Astrocyte (in vitro differentiated cells and primary cell): ENCODE measurements around the gene PARM1. TPM values are rescaled to one million over a fixed set of nuclear protein-coding genes. Genes with fewer than 3 reads are reported as not detected.

Experiments
- DNase-seq: peaks from one replicate; pipeline ENCODE4 v3.0.0-alpha.2; 2010; ENCODE audit warnings: low read depth
- FAIRE-seq: peaks from 2 replicates; lab custom pipeline; 2011; peaks lifted over from hg19 to GRCh38; lab: Jason Lieb, UNC
- H2AFZ ChIP-seq: 2 replicates; pipeline ENCODE4 v1.6.0; 2012; ENCODE audit warnings: low read depth, low read length, inconsistent platforms
- H3K27ac ChIP-seq: 2 replicates; pipeline ENCODE4 v1.5.1; 2011; ENCODE audit warnings: low read depth, low read length, inconsistent platforms
- H3K27me3 ChIP-seq: 2 replicates; pipeline ENCODE4 v1.6.0; 2011; ENCODE audit warnings: low read length, inconsistent platforms; ENCODE audit not compliant: insufficient read depth
- H3K36me3 ChIP-seq: 2 replicates; pipeline ENCODE4 v1.5.1; 2011; ENCODE audit warnings: low read length, inconsistent platforms; ENCODE audit not compliant: insufficient read depth
- H3K4me1 ChIP-seq: 2 replicates; pipeline ENCODE4 v1.5.1; 2011; ENCODE audit warnings: low read length, inconsistent platforms; ENCODE audit not compliant: insufficient read depth
- H3K4me2 ChIP-seq: 2 replicates; pipeline ENCODE4 v1.6.0; 2012; ENCODE audit warnings: low read length, inconsistent platforms
- H3K4me3 ChIP-seq: 2 replicates; pipeline ENCODE4 v1.5.1; 2011; ENCODE audit warnings: low read depth, mild to moderate bottlenecking, low read length, inconsistent platforms; ENCODE audit not compliant: insufficient read depth
- H3K79me2 ChIP-seq: 2 replicates; pipeline ENCODE4 v1.6.0; 2012; ENCODE audit warnings: mild to moderate bottlenecking, low read length, inconsistent platforms; ENCODE audit not compliant: insufficient read depth
- H3K9ac ChIP-seq: 2 replicates; pipeline ENCODE4 v1.6.0; 2012; ENCODE audit warnings: mild to moderate bottlenecking, low read length, inconsistent platforms
- H3K9me3 ChIP-seq: 2 replicates; pipeline ENCODE4 v1.5.1; 2012; ENCODE audit warnings: low read depth, mild to moderate bottlenecking, low read length, inconsistent platforms; ENCODE audit not compliant: insufficient read depth
- H4K20me1 ChIP-seq: 2 replicates; pipeline ENCODE4 v1.6.0; 2012; ENCODE audit warnings: low read length, inconsistent platforms; ENCODE audit not compliant: insufficient read depth
- H3K27ac Mint-ChIP-seq: one replicate; pipeline ENCODE4 v1.8.0; 2021; ENCODE audit warnings: mild to moderate bottlenecking, mixed read lengths; ENCODE audit not compliant: unreplicated experiment
- H3K27me3 Mint-ChIP-seq: one replicate; pipeline ENCODE4 v1.8.0; 2021; ENCODE audit warnings: low read depth, mixed read lengths; ENCODE audit not compliant: unreplicated experiment
- H3K36me3 Mint-ChIP-seq: one replicate; pipeline ENCODE4 v1.8.0; 2021; ENCODE audit warnings: low read depth, mixed read lengths; ENCODE audit not compliant: unreplicated experiment
- H3K4me1 Mint-ChIP-seq: one replicate; pipeline ENCODE4 v1.8.0; 2021; ENCODE audit warnings: low read depth, mixed read lengths; ENCODE audit not compliant: unreplicated experiment
- H3K4me3 Mint-ChIP-seq: one replicate; pipeline ENCODE4 v1.8.0; 2021; ENCODE audit warnings: mild to moderate bottlenecking, moderate library complexity, mixed read lengths; ENCODE audit not compliant: unreplicated experiment
- H3K9me3 Mint-ChIP-seq: one replicate; pipeline ENCODE4 v1.8.0; 2021; ENCODE audit warnings: mild to moderate bottlenecking, mixed read lengths; ENCODE audit not compliant: unreplicated experiment
- CTCF ChIP-seq: IDR thresholded peaks from 2 replicates; pipeline ENCODE4 v1.5.1; 2011; ENCODE audit warnings: low read depth, mild to moderate bottlenecking, inconsistent platforms, low read length, moderate library complexity; ENCODE audit not compliant: insufficient read depth
- EZH2 ChIP-seq: IDR thresholded peaks from 2 replicates; pipeline ENCODE4 v1.6.1; 2012; ENCODE audit warnings: mild to moderate bottlenecking, low read length, inconsistent platforms; ENCODE audit not compliant: insufficient read depth
- total RNA-seq: library from RNA; stranded (reverse); gene quantifications from 2 replicates; pipeline ENCODE4 v1.2.1, GENCODE V29; 2021

PARM1 gene
- total RNA-seq, 1 donor from 2014 or later: 1.2 TPM

DNA sequence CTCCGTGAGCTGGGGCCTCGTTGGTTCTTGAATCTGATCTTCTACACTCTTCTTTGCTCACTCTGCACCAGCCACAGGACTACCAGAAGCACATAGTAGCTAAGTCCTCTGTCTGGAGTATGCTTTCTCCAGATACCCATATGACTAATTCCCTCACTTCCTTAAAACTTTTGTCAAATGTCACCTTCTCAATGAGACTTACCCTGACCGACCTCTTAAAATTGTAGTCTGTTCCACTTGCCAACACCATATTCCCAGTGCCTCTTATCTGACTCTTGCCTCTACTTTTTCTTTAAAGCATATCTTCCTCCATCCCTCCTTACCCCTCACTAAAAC is 10.0 kb downstream of the PARM1 start:
- Histone ChIP-seq H3K27me3 (no peaks in the 10 kb centered on the region), H3K36me3 (no peaks in the 10 kb centered on the region), H3K9me3 (no peaks in the 10 kb centered on the region), H3K9ac (no peak overlapping the region), H3K79me2 (no peaks in the 10 kb centered on the region), H3K4me3 (no peak overlapping the region), H2AFZ (no peak overlapping the region), H3K27ac (no peak overlapping the region), H4K20me1 (no peaks in the 10 kb centered on the region), H3K4me1 (no peaks in the 10 kb centered on the region), H3K4me2 (no peak overlapping the region)
- no peaks in the 10 kb centered on the region for H3K36me3 Mint-ChIP-seq
- DNase-seq (no peak), FAIRE-seq (no peak)
- no peak overlapping the region for H3K27ac Mint-ChIP-seq
- no peaks in the 10 kb centered on the region for H3K9me3 Mint-ChIP-seq
- no peak overlapping the region for H3K4me3 Mint-ChIP-seq
- TF ChIP-seq CTCF: no peak
- TF ChIP-seq EZH2: no peak
- peaks cover 6% of the 10 kb centered on the region for H3K4me1 Mint-ChIP-seq
- H3K27me3 Mint-ChIP-seq: peaks cover under 1% of the 10 kb centered on the region

DNA sequence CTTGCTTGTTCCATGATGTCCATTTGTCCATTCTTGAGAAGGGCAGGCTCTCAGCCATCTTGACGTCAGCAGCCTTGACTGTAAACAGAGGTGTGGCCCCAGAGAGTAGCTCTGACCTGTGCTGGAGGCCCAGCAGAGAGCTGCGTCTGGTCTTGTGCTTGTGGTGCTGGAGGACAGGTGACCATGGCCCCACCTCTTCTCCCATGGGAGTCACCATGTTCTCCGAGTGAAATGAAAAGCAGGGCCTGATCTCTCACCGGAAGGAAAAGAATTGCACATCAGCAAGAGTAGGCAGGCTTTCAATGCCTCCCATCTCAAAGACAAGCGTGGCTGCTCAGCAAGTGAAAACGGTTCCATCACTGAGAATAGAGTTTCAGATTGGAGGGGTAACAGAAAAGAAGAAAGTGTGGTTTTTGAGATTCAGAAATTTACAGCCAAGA is 11.5 kb downstream of the PARM1 start:
- H3K4me2 ChIP-seq: no peak overlapping the region
- DNase-seq: no peak
- no peak overlapping the region for H2AFZ ChIP-seq
- H3K27ac ChIP-seq: no peak overlapping the region
- no peak overlapping the region for H3K9ac ChIP-seq
- FAIRE-seq: no peak
- H3K36me3 Mint-ChIP-seq: no peaks in the 10 kb centered on the region
- H3K27me3 Mint-ChIP-seq: no peaks in the 10 kb centered on the region
- no peak overlapping the region for H3K4me3 ChIP-seq
- peaks cover 6% of the 10 kb centered on the region for H3K4me1 Mint-ChIP-seq
- no peaks in the 10 kb centered on the region for H3K36me3 ChIP-seq
- H4K20me1 ChIP-seq: no peaks in the 10 kb centered on the region
- no peaks in the 10 kb centered on the region for H3K79me2 ChIP-seq
- no peak overlapping the region for H3K27ac Mint-ChIP-seq
- H3K4me3 Mint-ChIP-seq: no peak overlapping the region
- TF ChIP-seq CTCF (no peak), EZH2 (no peak)
- H3K9me3 ChIP-seq: no peaks in the 10 kb centered on the region
- no peaks in the 10 kb centered on the region for H3K4me1 ChIP-seq
- H3K9me3 Mint-ChIP-seq: no peaks in the 10 kb centered on the region
- H3K27me3 ChIP-seq: no peaks in the 10 kb centered on the region

DNA sequence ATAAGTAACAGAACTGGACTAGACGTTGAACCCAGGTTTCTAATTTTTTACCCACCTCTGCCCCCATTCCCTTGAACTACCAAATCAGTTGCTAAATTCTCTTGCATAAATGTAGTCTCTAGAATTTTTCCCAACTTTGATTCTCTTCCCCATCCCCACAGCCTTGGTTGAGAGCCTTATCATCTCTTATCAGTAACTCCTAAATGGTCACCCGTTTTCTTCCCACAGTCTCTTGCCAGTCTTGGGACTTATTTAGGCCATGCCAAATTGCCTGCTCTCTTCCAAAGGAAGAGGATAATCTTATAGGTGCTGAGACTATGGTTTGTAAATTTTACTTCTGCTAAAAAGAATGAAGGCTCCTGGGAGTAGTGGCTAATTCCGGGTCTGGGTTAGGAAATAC is 13.3 kb downstream of the PARM1 start:
- H3K27me3 Mint-ChIP-seq: no peaks in the 10 kb centered on the region
- H3K4me1 ChIP-seq: no peaks in the 10 kb centered on the region
- no peaks in the 10 kb centered on the region for H3K36me3 Mint-ChIP-seq
- TF ChIP-seq EZH2: no peak
- no peak for TF ChIP-seq CTCF
- no peak for FAIRE-seq
- no peak overlapping the region for H2AFZ ChIP-seq
- no peak overlapping the region for H3K27ac ChIP-seq
- no peak overlapping the region for H3K4me3 Mint-ChIP-seq
- no peak overlapping the region for H3K27ac Mint-ChIP-seq
- no peak overlapping the region for H3K4me2 ChIP-seq
- H3K9me3 ChIP-seq: no peaks in the 10 kb centered on the region
- no peaks in the 10 kb centered on the region for H3K27me3 ChIP-seq
- no peaks in the 10 kb centered on the region for H3K9me3 Mint-ChIP-seq
- no peak for DNase-seq
- no peaks in the 10 kb centered on the region for H4K20me1 ChIP-seq
- no peak overlapping the region for H3K9ac ChIP-seq
- no peaks in the 10 kb centered on the region for H3K79me2 ChIP-seq
- no peak overlapping the region for H3K4me3 ChIP-seq
- H3K4me1 Mint-ChIP-seq: peaks cover 6% of the 10 kb centered on the region
- H3K36me3 ChIP-seq: no peaks in the 10 kb centered on the region
